A549 treated with ZK216348 at 1 μM for 4 hours (cell line): ENCODE measurements around the gene PDE4C. TPM values are rescaled to one million over a fixed set of nuclear protein-coding genes. Genes with fewer than 3 reads are reported as not detected.

Experiments used
- total RNA-seq: library from RNA; stranded (reverse); fragments of 200-300 nt; extraction: Qiagen RNA extraction; gene quantifications from 5 replicates; pipeline ENCODE4 v1.2.3, GENCODE V29; 2022; ENCODE audit warnings: low read depth

PDE4C gene
- 0.12 to 0.99 TPM (median 0.14 TPM) in 3 of 5 replicates, not detected in the others for total RNA-seq

GRCh38 chr19:18225702-18226468, at the start of gene PDE4C:
Gene PDE4C (minus strand): TSS chr19:18226438. CDS start chr19:18226415, 23 bp downstream.

GRCh38 chr19:18274219-18274780, 48.1 kb upstream of the PDE4C start, which contains the start of gene IQCN:
Gene IQCN (minus strand): TSS chr19:18274452. CDS start chr19:18269478, 4,974 bp downstream.

GRCh38 chr19:18203863-18204393, 22.3 kb downstream of the PDE4C start, which contains the start of gene RAB3A:
Gene RAB3A (minus strand): TSS chr19:18204042. CDS start chr19:18202740, 1,302 bp downstream.

GRCh38 chr19:18192673-18193387, 33.4 kb downstream of the PDE4C start, which contains the start of gene MPV17L2:
Gene MPV17L2 (plus strand): TSS chr19:18193218. CDS start chr19:18193282, 64 bp downstream.

Other genes starting within 250 kb of the PDE4C start
- gene ARRDC2, start 218.3 kb downstream of the PDE4C start, total RNA-seq, result 24.7 to 40.0 TPM (median 38.1 TPM) in 5 replicates
- not detected in 5 replicates for gene IL12RB1, start 139.5 kb downstream of the PDE4C start, total RNA-seq
- gene MAST3, start 128.7 kb downstream of the PDE4C start, total RNA-seq, result 1.9 to 2.6 TPM (median 2.3 TPM) in 5 replicates
- gene PIK3R2, start 73.3 kb downstream of the PDE4C start, total RNA-seq, result 1.0 to 16.9 TPM (median 11.6 TPM) in 5 replicates
- 7.9 to 26.4 TPM (median 16.4 TPM) in 5 replicates for gene IFI30, start 52.6 kb downstream of the PDE4C start, total RNA-seq
- 6.7 to 12.9 TPM (median 12.3 TPM) in 5 replicates for gene MPV17L2, start 33.2 kb downstream of the PDE4C start, total RNA-seq
- gene RAB3A, start 22.4 kb downstream of the PDE4C start, total RNA-seq, result 0.50 to 1.3 TPM (median 0.95 TPM) in 5 replicates
- gene IQCN, start 48.0 kb upstream of the PDE4C start, total RNA-seq, result 0.61 to 0.98 TPM (median 0.72 TPM) in 5 replicates
- gene JUND, start 55.2 kb upstream of the PDE4C start, total RNA-seq, result 22.6 to 65.5 TPM (median 54.9 TPM) in 5 replicates
- gene LSM4, start 96.6 kb upstream of the PDE4C start, total RNA-seq, result 200 to 249 TPM (median 235 TPM) in 5 replicates
- gene PGPEP1, start 114.2 kb upstream of the PDE4C start, total RNA-seq, result 1.6 to 3.2 TPM (median 2.6 TPM) in 5 replicates
- 15.2 to 41.1 TPM (median 30.8 TPM) in 5 replicates for gene GDF15, start 159.7 kb upstream of the PDE4C start, total RNA-seq
- gene LRRC25, start 171.2 kb upstream of the PDE4C start, total RNA-seq, result not detected in 5 replicates
- 30.2 to 51.6 TPM (median 49.6 TPM) in 5 replicates for gene SSBP4, start 193.0 kb upstream of the PDE4C start, total RNA-seq
- 28.6 to 46.9 TPM (median 39.3 TPM) in 5 replicates for gene ISYNA1, start 211.7 kb upstream of the PDE4C start, total RNA-seq